Caco-2 (cell line): ENCODE data around the gene NOTCH2. TPM values are rescaled to one million over a fixed set of nuclear protein-coding genes. Genes with fewer than 3 reads are reported as not detected.

Experiments used
- BruUV-seq: library from RNA; stranded (reverse); fragments of 400-500 nt; replicated peaks from 2 replicates; lab custom pipeline; 2021; lab: Mats Ljungman, UMichigan
- CTCF ChIA-PET: fragments of 300-600 bp; sonication (Branson Sonifier 250); formaldehyde crosslinking; loops from one replicate; lab custom pipeline; 2022; ENCODE audit warnings: antibody characterized with exemption; lab: Charles Lee
- POLR2A ChIA-PET: fragments of 300-600 bp; sonication (Branson Sonifier 250); formaldehyde crosslinking; loops from one replicate; lab custom pipeline; 2022; ENCODE audit warnings: antibody characterized with exemption; lab: Charles Lee
- DNase-seq, 2 experiments: peaks; one replicate each; pipeline versions ENCODE4 v3.0.0 to v3.0.0-alpha.2; 2020 to 2022
- H3K27me3 ChIP-seq: replicated peaks from 2 replicates; pipeline ENCODE4 v1.6.0; 2011; ENCODE audit warnings: low read length; ENCODE audit not compliant: control insufficient read depth, insufficient read depth
- H3K36me3 ChIP-seq: 2 replicates; pipeline ENCODE4 v1.5.1; 2011; ENCODE audit warnings: low read length; ENCODE audit not compliant: control insufficient read depth, insufficient read depth
- H3K4me1 ChIP-seq: fragments of 250-450 bp; sonication (Bioruptor Pico); 2 replicates; pipeline ENCODE4 v1.5.1; 2020; ENCODE audit warnings: mild to moderate bottlenecking
- H3K4me3 ChIP-seq: 2 replicates; pipeline ENCODE4 v1.5.1; 2011; ENCODE audit warnings: low read depth, mild to moderate bottlenecking, control low read depth, low read length
- H3K9me3 ChIP-seq: fragments of 250-450 bp; sonication (Bioruptor Pico); 2 replicates; pipeline ENCODE4 v1.5.1; 2020; ENCODE audit warnings: mild to moderate bottlenecking, moderate library complexity
- H3K27ac Mint-ChIP-seq: one replicate; pipeline ENCODE4 v1.8.0; 2022; ENCODE audit warnings: mixed read lengths; ENCODE audit not compliant: unreplicated experiment
- H3K27me3 Mint-ChIP-seq: one replicate; pipeline ENCODE4 v1.8.0; 2022; ENCODE audit warnings: mixed read lengths; ENCODE audit not compliant: insufficient read depth, unreplicated experiment
- H3K36me3 Mint-ChIP-seq: one replicate; pipeline ENCODE4 v1.8.0; 2022; ENCODE audit warnings: mild to moderate bottlenecking, mixed read lengths; ENCODE audit not compliant: insufficient read depth, unreplicated experiment
- H3K4me1 Mint-ChIP-seq: one replicate; pipeline ENCODE4 v1.8.0; 2022; ENCODE audit warnings: low read depth, mixed read lengths; ENCODE audit not compliant: unreplicated experiment
- H3K4me3 Mint-ChIP-seq: one replicate; pipeline ENCODE4 v1.8.0; 2022; ENCODE audit warnings: mild to moderate bottlenecking, moderate library complexity, mixed read lengths; ENCODE audit not compliant: unreplicated experiment
- H3K9me3 Mint-ChIP-seq: one replicate; pipeline ENCODE4 v1.8.0; 2022; ENCODE audit warnings: mixed read lengths; ENCODE audit not compliant: unreplicated experiment
- CTCF ChIP-seq, 2 experiments: fragments of 200-600 bp in 1 of 2; IDR thresholded peaks; 1 replicate in 1 of 2; 2 replicates in 1 of 2; pipeline versions ENCODE4 v1.5.1 to v1.8.0; 2011 to 2022; ENCODE audit warnings: antibody characterized with exemption in 1 of 2, control low read depth in 1 of 2, inconsistent platforms in 1 of 2, low read depth in 1 of 2, low read length in 1 of 2, mild to moderate bottlenecking in 1 of 2, moderate library complexity in 1 of 2; ENCODE audit not compliant: insufficient read depth in 1 of 2, severe bottlenecking in 1 of 2, unreplicated experiment in 1 of 2
- intact Hi-C: fragments of 100-400 bp; cut with micrococcal nuclease; formaldehyde crosslinking; loops from one replicate; pipeline ENCODE4 v1.10.0; 2022; ENCODE audit not compliant: unreplicated experiment
- total RNA-seq: library from RNA; stranded (reverse); gene quantifications from 2 replicates; pipeline ENCODE4 v1.2.3, GENCODE V29; 2022

The NOTCH2 gene
- total RNA-seq, 1 experiment from 2014 or later = 41.1 TPM

- Mint-ChIP-seq H3K4me1 (peaks cover 3% of the 10 kb centered on the region), H3K27ac (no peak overlapping the region), H3K36me3 (no peaks in the 10 kb centered on the region), H3K9me3 (no peaks in the 10 kb centered on the region), H3K4me3 (no peak overlapping the region), H3K27me3 (no peaks in the 10 kb centered on the region)
- DNase-seq = no peak
- BruUV-seq = no TSS peak
- Histone ChIP-seq H3K4me1 (no peaks in the 10 kb centered on the region), H3K9me3 (no peaks in the 10 kb centered on the region), H3K27me3 (no peaks in the 10 kb centered on the region), H3K4me3 (no peak overlapping the region), H3K36me3 (no peaks in the 10 kb centered on the region)
- no peak for TF ChIP-seq CTCF (IDR thresholded peaks at IDR 0.05; ENCODE audit: insufficient read depth in 1 of 2, low read depth in 1 of 2, low read length in 1 of 2, severe bottlenecking in 1 of 2, unreplicated experiment in 1 of 2)
- CTCF ChIA-PET = no interaction called here
- intact Hi-C loops = no loop called here
- POLR2A ChIA-PET = no interaction called here
These were observed 160.8 kb downstream of the NOTCH2 start for GRCh38 chr1:119908661-119909060.

GRCh38 chr1:119906927-119907652, 162.4 kb downstream of the NOTCH2 start:
- Mint-ChIP-seq H3K4me1 (peaks cover 7% of the 10 kb centered on the region), H3K36me3 (no peaks in the 10 kb centered on the region), H3K27me3 (no peaks in the 10 kb centered on the region), H3K9me3 (no peaks in the 10 kb centered on the region), H3K27ac (no peak overlapping the region), H3K4me3 (no peak overlapping the region)
- Histone ChIP-seq H3K4me1 (0 out of 2 replicates have a peak, but pooled peaks cover 10% of the 10 kb centered on the region), H3K27me3 (no peaks in the 10 kb centered on the region), H3K9me3 (no peaks in the 10 kb centered on the region), H3K36me3 (no peaks in the 10 kb centered on the region), H3K4me3 (no peak overlapping the region)
- intact Hi-C loops = no loop called here
- CTCF ChIA-PET = no interaction called here
- TF ChIP-seq CTCF (IDR thresholded peaks at IDR 0.05; ENCODE audit: insufficient read depth in 1 of 2, low read depth in 1 of 2, low read length in 1 of 2, severe bottlenecking in 1 of 2, unreplicated experiment in 1 of 2) = no peak
- no peak for DNase-seq
- BruUV-seq = no TSS peak
- POLR2A ChIA-PET = no interaction called here

- Mint-ChIP-seq H3K4me1 (peaks cover 7% of the 10 kb centered on the region), H3K27ac (no peak overlapping the region), H3K9me3 (no peaks in the 10 kb centered on the region), H3K4me3 (no peak overlapping the region), H3K27me3 (no peaks in the 10 kb centered on the region), H3K36me3 (no peaks in the 10 kb centered on the region)
- H3K9me3 ChIP-seq = no peaks in the 10 kb centered on the region
- no peaks in the 10 kb centered on the region for H3K36me3 ChIP-seq
- intact Hi-C loops = no loop called here
- no TSS peak for BruUV-seq
- TF ChIP-seq CTCF (IDR thresholded peaks at IDR 0.05; ENCODE audit: insufficient read depth in 1 of 2, low read depth in 1 of 2, low read length in 1 of 2, severe bottlenecking in 1 of 2, unreplicated experiment in 1 of 2) = no peak
- H3K4me3 ChIP-seq = no peak overlapping the region
- H3K4me1 ChIP-seq = 0 out of 2 replicates have a peak, but pooled peaks cover 10% of the 10 kb centered on the region
- ChIA-PET POLR2A (no interaction called here), CTCF (no interaction called here)
- H3K27me3 ChIP-seq = no peaks in the 10 kb centered on the region
- no peak for DNase-seq
These were observed 166.0 kb downstream of the NOTCH2 start for GRCh38 chr1:119903443-119903835.
